ENCODE data around the gene TK2. TPM values are rescaled to one million over a fixed set of nuclear protein-coding genes. Genes with fewer than 3 reads are reported as not detected.
"Not testable (repeated sequence)": the region's sequence is repeated elsewhere in the genome, so short reads cannot be mapped to it uniquely, and the experiment has no call there.

The TK2 gene
- total RNA-seq: 23.6 TPM
- 20.3 TPM for polyA plus RNA-seq

- Histone ChIP-seq H3K36me3 (ENCODE audit: insufficient read depth) (no peaks in the 10 kb centered on the region), H3K27ac (ENCODE audit: low read depth) (peak within 1 kb of the TSS; percentile 89), H3K4me3 (ENCODE audit: low read depth, low read length) (peak within 1 kb of the TSS; percentile 67), H3K4me1 (ENCODE audit: insufficient read depth) (no peaks in the 10 kb centered on the region)
- peak; percentile 36 for DNase-seq (ENCODE audit: extremely low spot score)
- WGBS: 3% methylated on average over 80 of the region's 80 CpGs
These were observed at the start of gene TK2 for GRCh38 chr16:66549284-66550131. TSS of gene TK2 (minus strand) at chr16:66550122. CDS start at chr16:66550061, 61 bp downstream.

GRCh38 chr16:66598111-66598510 lies 48.2 kb upstream of the TK2 start:
- Histone ChIP-seq H3K36me3 (ENCODE audit: insufficient read depth) (no peaks in the 10 kb centered on the region), H3K4me3 (ENCODE audit: low read depth, low read length) (no peak overlapping the region), H3K27ac (ENCODE audit: low read depth) (no peak overlapping the region), H3K4me1 (ENCODE audit: insufficient read depth) (no peaks in the 10 kb centered on the region)
- WGBS: 75% methylated on average over 3 of the region's 3 CpGs
- no peak for DNase-seq (ENCODE audit: extremely low spot score)

- Histone ChIP-seq H3K4me1 (ENCODE audit: insufficient read depth) (no peaks in the 10 kb centered on the region), H3K4me3 (ENCODE audit: low read depth, low read length) (no peak overlapping the region), H3K27ac (ENCODE audit: low read depth) (no peak overlapping the region), H3K36me3 (ENCODE audit: insufficient read depth) (no peaks in the 10 kb centered on the region)
- DNase-seq (ENCODE audit: extremely low spot score): no peak
- WGBS: 87% methylated on average over 5 of the region's 5 CpGs
These were observed 47.3 kb upstream of the TK2 start for GRCh38 chr16:66596986-66597848.

GRCh38 chr16:66596559-66596958 lies 46.6 kb upstream of the TK2 start:
- H3K4me3 ChIP-seq (ENCODE audit: low read depth, low read length); H3K36me3 ChIP-seq (ENCODE audit: insufficient read depth); DNase-seq (ENCODE audit: extremely low spot score); H3K4me1 ChIP-seq (ENCODE audit: insufficient read depth); H3K27ac ChIP-seq (ENCODE audit: low read depth): not testable (repeated sequence)
- 99% methylated on average over 4 of the region's 4 CpGs for WGBS

GRCh38 chr16:66594739-66595138 lies 44.8 kb upstream of the TK2 start:
- Histone ChIP-seq H3K27ac (ENCODE audit: low read depth) (no peak overlapping the region), H3K4me3 (ENCODE audit: low read depth, low read length) (no peak overlapping the region), H3K4me1 (ENCODE audit: insufficient read depth) (no peaks in the 10 kb centered on the region), H3K36me3 (ENCODE audit: insufficient read depth) (no peaks in the 10 kb centered on the region)
- no peak for DNase-seq (ENCODE audit: extremely low spot score)
- 71% methylated on average over 7 of the region's 7 CpGs for WGBS

GRCh38 chr16:66592814-66593213 lies 42.9 kb upstream of the TK2 start:
- Histone ChIP-seq H3K4me3 (ENCODE audit: low read depth, low read length) (no peak overlapping the region), H3K27ac (ENCODE audit: low read depth) (no peak overlapping the region), H3K36me3 (ENCODE audit: insufficient read depth) (no peaks in the 10 kb centered on the region), H3K4me1 (ENCODE audit: insufficient read depth) (no peaks in the 10 kb centered on the region)
- no peak for DNase-seq (ENCODE audit: extremely low spot score)
- 98% methylated on average over 3 of the region's 3 CpGs for WGBS

- DNase-seq (ENCODE audit: extremely low spot score): no peak
These were observed 42.3 kb upstream of the TK2 start for GRCh38 chr16:66592241-66592640.

GRCh38 chr16:66591018-66591417 lies 41.1 kb upstream of the TK2 start:
- H3K27ac ChIP-seq (ENCODE audit: low read depth): no peak overlapping the region
- H3K4me1 ChIP-seq (ENCODE audit: insufficient read depth): no peaks in the 10 kb centered on the region
- 92% methylated on average over 4 of the region's 4 CpGs for WGBS
- DNase-seq (ENCODE audit: extremely low spot score): no peak
- H3K4me3 ChIP-seq (ENCODE audit: low read depth, low read length): no peak overlapping the region
- H3K36me3 ChIP-seq (ENCODE audit: insufficient read depth): no peaks in the 10 kb centered on the region

More at GRCh38 chr16:66592241-66592640, 42.3 kb upstream of the TK2 start:
- Histone ChIP-seq H3K36me3 (ENCODE audit: insufficient read depth) (no peaks in the 10 kb centered on the region), H3K4me3 (ENCODE audit: low read depth, low read length) (no peak overlapping the region), H3K4me1 (ENCODE audit: insufficient read depth) (no peaks in the 10 kb centered on the region), H3K27ac (ENCODE audit: low read depth) (no peak overlapping the region)
- WGBS: 80% methylated on average over 3 of the region's 3 CpGs

- H3K4me3 ChIP-seq (ENCODE audit: low read depth, low read length): no peak overlapping the region
- DNase-seq (ENCODE audit: extremely low spot score): no peak
- 81% methylated on average over 8 of the region's 8 CpGs for WGBS
- H3K4me1 ChIP-seq (ENCODE audit: insufficient read depth): no peaks in the 10 kb centered on the region
- H3K27ac ChIP-seq (ENCODE audit: low read depth): no peak overlapping the region
- no peaks in the 10 kb centered on the region for H3K36me3 ChIP-seq (ENCODE audit: insufficient read depth)
These were observed 40.4 kb upstream of the TK2 start for GRCh38 chr16:66590322-66590721.

GRCh38 chr16:66588981-66589713 lies 39.2 kb upstream of the TK2 start:
- no peak for DNase-seq (ENCODE audit: extremely low spot score)
- Histone ChIP-seq H3K4me1 (ENCODE audit: insufficient read depth) (no peaks in the 10 kb centered on the region), H3K36me3 (ENCODE audit: insufficient read depth) (no peaks in the 10 kb centered on the region), H3K4me3 (ENCODE audit: low read depth, low read length) (no peak overlapping the region), H3K27ac (ENCODE audit: low read depth) (no peak overlapping the region)
- WGBS: 92% methylated on average over 8 of the region's 8 CpGs

GRCh38 chr16:66587881-66588600 lies 38.1 kb upstream of the TK2 start:
- no peak for DNase-seq (ENCODE audit: extremely low spot score)
- H3K36me3 ChIP-seq (ENCODE audit: insufficient read depth): no peaks in the 10 kb centered on the region
- H3K4me3 ChIP-seq (ENCODE audit: low read depth, low read length): no peak overlapping the region
- no peak overlapping the region for H3K27ac ChIP-seq (ENCODE audit: low read depth)
- no peaks in the 10 kb centered on the region for H3K4me1 ChIP-seq (ENCODE audit: insufficient read depth)
- 74% methylated on average over 7 of the region's 7 CpGs for WGBS

- WGBS: 69% methylated on average over 10 of the region's 10 CpGs
- Histone ChIP-seq H3K27ac (ENCODE audit: low read depth) (no peak overlapping the region), H3K36me3 (ENCODE audit: insufficient read depth) (no peaks in the 10 kb centered on the region), H3K4me1 (ENCODE audit: insufficient read depth) (no peaks in the 10 kb centered on the region), H3K4me3 (ENCODE audit: low read depth, low read length) (no peak overlapping the region)
- DNase-seq (ENCODE audit: extremely low spot score): no peak
These were observed 35.7 kb upstream of the TK2 start for GRCh38 chr16:66585481-66586239.
